IMR-90 (cell line): ENCODE data around the gene FANCG. TPM values are rescaled to one million over a fixed set of nuclear protein-coding genes. Genes with fewer than 3 reads are reported as not detected.

Experiments used
- ATAC-seq: fragments of 200-7000 bp; cut with Tn5 transposase; 2 replicates; pipeline ENCODE4 v1.9.1; 2020; ENCODE audit warnings: low read depth, mild to moderate bottlenecking, moderate library complexity
- BruUV-seq: library from RNA; stranded (reverse); fragments of 400-500 nt; replicated peaks from 2 replicates; lab custom pipeline; 2021; lab: Mats Ljungman, UMichigan
- CTCF ChIA-PET: fragments of 300-600 bp; formaldehyde crosslinking; extraction: SDS; loops from one replicate; lab custom pipeline; 2021; ENCODE audit warnings: antibody characterized with exemption; lab: Yijun Ruan, JAX
- POLR2A ChIA-PET: fragments of 300-600 bp; sonication (Branson Sonifier 250); formaldehyde crosslinking; loops from one replicate; lab custom pipeline; 2022; ENCODE audit warnings: antibody characterized with exemption; ENCODE audit not compliant: unreplicated experiment; lab: Charles Lee
- DNase-seq: peaks from one replicate; pipeline ENCODE4 v3.0.0; 2013
- H2AFZ ChIP-seq: replicated peaks from 2 replicates; pipeline ENCODE3; 2013; ENCODE audit warnings: low read length, mild to moderate bottlenecking; ENCODE audit not compliant: poor library complexity
- H2AK5ac ChIP-seq: 2 replicates; pipeline ENCODE4 v1.6.1; 2013; ENCODE audit warnings: low read depth, low read length, inconsistent platforms
- H2AK9ac ChIP-seq: replicated peaks from 2 replicates; pipeline ENCODE3; 2013; ENCODE audit warnings: mild to moderate bottlenecking, low read depth, low read length, moderate library complexity; ENCODE audit not compliant: poor library complexity
- H2BK120ac ChIP-seq: 2 replicates; pipeline ENCODE4 v1.6.1; 2013; ENCODE audit warnings: low read depth, low read length, inconsistent platforms
- H2BK15ac ChIP-seq: 3 replicates; pipeline ENCODE4 v1.6.1; 2013; ENCODE audit warnings: low read depth, low read length, inconsistent platforms
- H2BK20ac ChIP-seq: 2 replicates; pipeline ENCODE4 v1.6.1; 2013; ENCODE audit warnings: low read depth, mild to moderate bottlenecking, inconsistent platforms, low read length, moderate library complexity
- H2BK5ac ChIP-seq: 2 replicates; pipeline ENCODE4 v1.6.1; 2013; ENCODE audit warnings: mild to moderate bottlenecking, low read depth, low read length, inconsistent platforms; ENCODE audit not compliant: poor library complexity, severe bottlenecking
- H3K14ac ChIP-seq: replicated peaks from 2 replicates; pipeline ENCODE4 v1.6.1; 2013; ENCODE audit warnings: low read depth, low read length, inconsistent platforms
- H3K18ac ChIP-seq: 2 replicates; pipeline ENCODE4 v1.6.1; 2013; ENCODE audit warnings: low read depth, low read length, control low read depth
- H3K23ac ChIP-seq: 2 replicates; pipeline ENCODE4 v1.6.1; 2013; ENCODE audit warnings: low read depth, low read length, inconsistent platforms
- H3K27ac ChIP-seq: 2 replicates; pipeline ENCODE4 v1.5.1; 2013; ENCODE audit warnings: mild to moderate bottlenecking, control low read depth, low read length; ENCODE audit not compliant: insufficient read depth
- H3K27me3 ChIP-seq: 2 replicates; pipeline ENCODE4 v1.6.1; 2013; ENCODE audit warnings: low read length; ENCODE audit not compliant: control insufficient read depth, insufficient read depth
- H3K36me3 ChIP-seq: 2 replicates; pipeline ENCODE4 v1.6.1; 2013; ENCODE audit warnings: low read length, mixed read lengths; ENCODE audit not compliant: control insufficient read depth, insufficient read depth
- H3K4ac ChIP-seq: 2 replicates; pipeline ENCODE4 v1.6.1; 2013; ENCODE audit warnings: low read depth, low read length, inconsistent platforms
- H3K4me1 ChIP-seq: 2 replicates; pipeline ENCODE4 v1.6.1; 2013; ENCODE audit warnings: low read length, mixed read lengths; ENCODE audit not compliant: control insufficient read depth, insufficient read depth
- H3K4me2 ChIP-seq: 2 replicates; pipeline ENCODE4 v1.6.1; 2013; ENCODE audit warnings: low read depth, mild to moderate bottlenecking, control low read depth, low read length, moderate library complexity
- H3K4me3 ChIP-seq: 2 replicates; pipeline ENCODE4 v1.5.1; 2013; ENCODE audit warnings: low read depth, mild to moderate bottlenecking, control low read depth, low read length, moderate library complexity; ENCODE audit not compliant: insufficient read depth
- H3K56ac ChIP-seq: 2 replicates; pipeline ENCODE4 v1.6.1; 2013; ENCODE audit warnings: low read length, inconsistent platforms; ENCODE audit not compliant: insufficient read depth; ENCODE audit errors: extremely low read depth
- H3K79me1 ChIP-seq, 2 experiments: 2 replicates each; pipeline ENCODE4 v1.6.1; 2013; ENCODE audit warnings: low read length in 2 of 2, inconsistent platforms in 1 of 2, low read depth in 1 of 2
- H3K9ac ChIP-seq: 2 replicates; pipeline ENCODE4 v1.6.1; 2013; ENCODE audit warnings: low read depth, low read length, control low read depth
- H3K9me1 ChIP-seq: 2 replicates; pipeline ENCODE4 v1.6.1; 2013; ENCODE audit warnings: low read length, inconsistent platforms; ENCODE audit not compliant: insufficient read depth
- H3K9me3 ChIP-seq: 2 replicates; pipeline ENCODE4 v1.6.1; 2013; ENCODE audit warnings: low read length; ENCODE audit not compliant: control insufficient read depth, insufficient read depth
- H4K20me1 ChIP-seq: 2 replicates; pipeline ENCODE4 v1.6.1; 2013; ENCODE audit warnings: low read length, inconsistent platforms; ENCODE audit not compliant: insufficient read depth
- H4K5ac ChIP-seq: 2 replicates; pipeline ENCODE4 v1.6.1; 2013; ENCODE audit warnings: mild to moderate bottlenecking, low read depth, low read length, control low read depth
- H4K8ac ChIP-seq, 2 experiments: 2 replicates each; pipeline ENCODE4 v1.6.1; 2013; ENCODE audit warnings: low read depth in 2 of 2, low read length in 2 of 2, control low read depth in 1 of 2, inconsistent platforms in 1 of 2
- H4K91ac ChIP-seq: 2 replicates; pipeline ENCODE4 v1.6.1; 2013; ENCODE audit warnings: low read depth, low read length, inconsistent platforms; ENCODE audit not compliant: insufficient read depth
- BHLHE40 ChIP-seq: fragments of 150-350 bp; IDR thresholded peaks from 2 replicates; pipeline ENCODE4 v1.6.1; 2016; ENCODE audit warnings: mild to moderate bottlenecking, low read depth, low read length
- CEBPB ChIP-seq: IDR thresholded peaks from 2 replicates; pipeline ENCODE4 v1.6.1; 2012; ENCODE audit warnings: low read depth, low read length, improper control_type of control experiment
- CTCF ChIP-seq: conservative IDR thresholded peaks from 2 replicates; pipeline ENCODE4 v1.5.1; 2012; ENCODE audit warnings: mild to moderate bottlenecking, low read depth, low read length, improper control_type of control experiment
- ELK1 ChIP-seq: fragments of 150-350 bp; IDR thresholded peaks from 2 replicates; pipeline ENCODE4 v1.6.1; 2016; ENCODE audit warnings: low read depth, mild to moderate bottlenecking, low read length, moderate library complexity, borderline replicate concordance
- FOS ChIP-seq: fragments of 150-350 bp; IDR thresholded peaks from 2 replicates; pipeline ENCODE4 v1.6.1; 2016; ENCODE audit warnings: low read depth, low read length
- MAFK ChIP-seq: IDR thresholded peaks from 2 replicates; pipeline ENCODE4 v1.6.1; 2012; ENCODE audit warnings: low read depth, low read length, improper control_type of control experiment
- MAZ ChIP-seq: IDR thresholded peaks from 2 replicates; pipeline ENCODE4 v1.6.1; 2012; ENCODE audit warnings: low read depth, mild to moderate bottlenecking, low read length, improper control_type of control experiment, moderate library complexity, borderline replicate concordance
- MXI1 ChIP-seq: IDR thresholded peaks from 2 replicates; pipeline ENCODE4 v1.6.1; 2012; ENCODE audit warnings: low read depth, mild to moderate bottlenecking, low read length, moderate library complexity, borderline replicate concordance
- NFE2L2 ChIP-seq: fragments of 150-350 bp; IDR thresholded peaks from 2 replicates; pipeline ENCODE4 v1.6.1; 2016; ENCODE audit warnings: low read depth, mild to moderate bottlenecking, low read length
- POLR2A ChIP-seq: IDR thresholded peaks from 2 replicates; pipeline ENCODE4 v1.6.1; 2012; ENCODE audit warnings: mild to moderate bottlenecking, low read depth, low read length
- RAD21 ChIP-seq: IDR thresholded peaks from 2 replicates; pipeline ENCODE4 v1.6.1; 2012; ENCODE audit warnings: low read length, improper control_type of control experiment
- RCOR1 ChIP-seq: IDR thresholded peaks from 2 replicates; pipeline ENCODE4 v1.6.1; 2012; ENCODE audit warnings: mild to moderate bottlenecking, low read length, improper control_type of control experiment; ENCODE audit not compliant: insufficient replicate concordance
- RFX5 ChIP-seq: IDR thresholded peaks from 2 replicates; pipeline ENCODE4 v1.8.0; 2012; ENCODE audit warnings: low read depth, mild to moderate bottlenecking, low read length, moderate library complexity
- SMC3 ChIP-seq: fragments of 150-350 bp; IDR thresholded peaks from 2 replicates; pipeline ENCODE4 v1.6.1; 2016; ENCODE audit warnings: low read depth, mild to moderate bottlenecking, antibody characterized with exemption, low read length, moderate library complexity
- USF2 ChIP-seq: fragments of 150-350 bp; IDR thresholded peaks from 2 replicates; pipeline ENCODE4 v1.6.1; 2017; ENCODE audit warnings: mild to moderate bottlenecking, antibody characterized with exemption, low read length, low read depth
- WGBS, 2 experiments: methylation state at CpG; one replicate each; pipeline versions ENCODE4 v1.1.5 to v1.1.7; 2013; ENCODE audit warnings: missing lambda C conversion rate in 2 of 2; ENCODE audit not compliant: insufficient read length in 1 of 2; ENCODE audit errors: extremely low coverage in 2 of 2; 5-methylcytosine and 5-hydroxymethylcytosine counted together
- dilution Hi-C: fragments of 300-500 bp; cut with HindIII; formaldehyde crosslinking; loops from one replicate; pipeline ENCODE4 v1.14.3; 2018; ENCODE audit warnings: low sequenced_read_pairs; ENCODE audit not compliant: unreplicated experiment
- in situ Hi-C: fragments of 300-500 bp; cut with MboI; formaldehyde crosslinking; loops from 3 replicates; pipeline ENCODE4 v1.14.3; 2019; ENCODE audit warnings: low sequenced_read_pairs, inconsistent platforms, mixed read lengths
- intact Hi-C: fragments of 100-400 bp; cut with micrococcal nuclease; formaldehyde crosslinking; loops from 2 replicates; pipeline ENCODE4 v1.10.0; 2022
- polyA plus RNA-seq, 3 experiments: library from polyadenylated mRNA; depleted of rRNA; stranded (reverse); fragments of >200 nt; gene quantifications; 2 replicates each; pipeline ENCODE4 v1.2.3, GENCODE V29; 2012; ENCODE audit warnings: low replicate concordance in 1 of 3
- total RNA-seq: library from RNA; depleted of rRNA; stranded (reverse); fragments of >200 nt; gene quantifications from 2 replicates; pipeline ENCODE4 v1.2.3, GENCODE V29; 2012

Gene FANCG
- total and polyA plus RNA-seq, 2 of the 4 experiments (the other 2 are of a cell fraction): 16.1 to 19.3 TPM

- Histone ChIP-seq H4K91ac (no peak overlapping the region), H3K4ac (no peak overlapping the region), H2BK20ac (no peak overlapping the region), H2AK5ac (no peak overlapping the region), H3K4me1 (no peaks in the 10 kb centered on the region), H3K9me1 (peaks cover 10% of the 10 kb centered on the region), H2BK120ac (no peak overlapping the region), H3K27ac (no peak overlapping the region), H3K56ac (no peak overlapping the region), H4K8ac (no peak overlapping the region), H2AK9ac (no peak overlapping the region), H3K18ac (no peak overlapping the region), H2BK15ac (no peak overlapping the region), H2BK5ac (no peak overlapping the region), H2AFZ (no peak overlapping the region), H3K9ac (no peak overlapping the region), H4K20me1 (peaks cover 17% of the 10 kb centered on the region; the same call in 1 of the 2 replicates), H4K5ac (no peak overlapping the region), H3K14ac (no peak overlapping the region), H3K79me1 (peaks cover 33 to 44% of the 10 kb centered on the region in 2 experiments), H3K36me3 (peaks cover 64% of the 10 kb centered on the region), H3K4me2 (no peak overlapping the region), H3K23ac (no peak overlapping the region), H3K9me3 (no peaks in the 10 kb centered on the region), H3K4me3 (no peak overlapping the region), H3K27me3 (no peaks in the 10 kb centered on the region)
- WGBS, 2 experiments: 93% methylated on average over 3 of the region's 9 CpGs; no CpG with 5 or more reads in 1 of the 2 experiments
- TF ChIP-seq MXI1 (no peak), FOS (no peak), MAZ (no peak), USF2 (no peak), CTCF (no peak), MAFK (no peak), CEBPB (no peak), RAD21 (no peak), POLR2A (no peak), BHLHE40 (no peak), RFX5 (no peak), SMC3 (no peak), NFE2L2 (no peak), ELK1 (no peak), RCOR1 (no peak)
- in situ Hi-C loops: no loop called here
- intact Hi-C loops: no loop called here
- ChIA-PET CTCF (no interaction called here), POLR2A (no interaction called here)
- no peak for ATAC-seq
- TSS peak; percentile 57 for BruUV-seq
- dilution Hi-C loops: no loop called here
- no peak for DNase-seq
Measured at GRCh38 chr9:35056571-35057270, 23.0 kb downstream of the FANCG start.
